HEK293 (cell line): ENCODE measurements around the gene KLC4.

Experiments
- GLIS1 ChIP-seq: fragments of 450-650 bp; formaldehyde crosslinking; IDR thresholded peaks from 2 replicates; pipeline ENCODE4 v1.5.1; 2016; ENCODE audit warnings: missing biosample characterization, missing genetic modification characterization
- ZNF19 ChIP-seq: fragments of 450-650 bp; formaldehyde crosslinking; IDR thresholded peaks from 2 replicates; pipeline ENCODE4; 2016; ENCODE audit warnings: missing biosample characterization, missing genetic modification characterization, low read depth
- ZNF214 ChIP-seq: fragments of 450-650 bp; formaldehyde crosslinking; IDR thresholded peaks from 2 replicates; pipeline ENCODE4 v1.5.1; 2017; ENCODE audit warnings: missing biosample characterization, mild to moderate bottlenecking, missing genetic modification characterization, borderline replicate concordance
- TF ChIP-seq, protein P1 (sequence below): fragments of 450-650 bp; formaldehyde crosslinking; IDR thresholded peaks from 2 replicates; pipeline ENCODE4 v1.5.1; 2016; ENCODE audit warnings: missing biosample characterization, missing genetic modification characterization

DNA sequence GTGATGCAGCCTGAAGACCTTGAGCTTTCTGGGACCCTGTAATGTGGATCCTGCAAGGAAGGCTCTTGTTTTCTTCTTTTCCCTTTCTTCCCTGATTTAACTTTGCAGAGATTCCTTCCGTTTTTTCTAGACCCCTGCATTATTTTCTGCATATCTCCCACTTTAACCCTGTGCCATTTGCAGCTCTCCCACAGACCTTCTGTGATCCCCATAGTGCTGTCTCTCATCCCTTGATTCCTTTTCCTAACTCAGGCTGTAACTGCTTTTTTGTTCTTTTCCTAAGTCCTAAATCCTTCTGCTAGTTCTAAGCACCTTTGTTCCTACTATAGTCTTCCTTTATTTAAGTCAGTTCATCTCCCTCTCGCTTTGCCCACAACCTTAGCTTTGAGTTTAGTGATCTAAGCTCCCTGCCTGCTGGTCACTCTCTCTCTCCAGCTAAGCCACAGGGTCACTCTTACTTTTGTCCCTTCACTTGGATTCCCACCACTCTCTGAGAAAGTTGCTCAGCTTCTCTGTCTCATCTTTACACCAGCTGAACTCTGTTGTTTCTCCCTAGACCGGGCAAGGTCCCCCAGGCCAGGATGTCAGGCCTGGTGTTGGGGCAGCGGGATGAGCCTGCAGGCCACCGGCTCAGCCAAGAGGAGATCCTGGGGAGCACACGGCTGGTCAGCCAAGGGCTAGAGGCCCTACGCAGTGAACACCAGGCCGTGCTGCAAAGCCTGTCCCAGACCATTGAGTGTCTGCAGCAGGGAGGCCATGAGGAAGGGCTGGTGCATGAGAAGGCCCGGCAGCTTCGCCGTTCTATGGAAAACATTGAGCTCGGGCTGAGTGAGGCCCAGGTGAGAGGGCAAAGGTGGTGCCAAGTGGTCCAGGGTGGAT is 1.6 kb downstream of the KLC4 start:
- TF ChIP-seq, protein P1, sequence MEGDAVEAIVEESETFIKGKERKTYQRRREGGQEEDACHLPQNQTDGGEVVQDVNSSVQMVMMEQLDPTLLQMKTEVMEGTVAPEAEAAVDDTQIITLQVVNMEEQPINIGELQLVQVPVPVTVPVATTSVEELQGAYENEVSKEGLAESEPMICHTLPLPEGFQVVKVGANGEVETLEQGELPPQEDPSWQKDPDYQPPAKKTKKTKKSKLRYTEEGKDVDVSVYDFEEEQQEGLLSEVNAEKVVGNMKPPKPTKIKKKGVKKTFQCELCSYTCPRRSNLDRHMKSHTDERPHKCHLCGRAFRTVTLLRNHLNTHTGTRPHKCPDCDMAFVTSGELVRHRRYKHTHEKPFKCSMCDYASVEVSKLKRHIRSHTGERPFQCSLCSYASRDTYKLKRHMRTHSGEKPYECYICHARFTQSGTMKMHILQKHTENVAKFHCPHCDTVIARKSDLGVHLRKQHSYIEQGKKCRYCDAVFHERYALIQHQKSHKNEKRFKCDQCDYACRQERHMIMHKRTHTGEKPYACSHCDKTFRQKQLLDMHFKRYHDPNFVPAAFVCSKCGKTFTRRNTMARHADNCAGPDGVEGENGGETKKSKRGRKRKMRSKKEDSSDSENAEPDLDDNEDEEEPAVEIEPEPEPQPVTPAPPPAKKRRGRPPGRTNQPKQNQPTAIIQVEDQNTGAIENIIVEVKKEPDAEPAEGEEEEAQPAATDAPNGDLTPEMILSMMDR (tag by site-specific recombination), result no peak
- TF ChIP-seq ZNF214 (tag by site-specific recombination), result no peak
- TF ChIP-seq ZNF19, result no peak
- TF ChIP-seq GLIS1 (tag by site-specific recombination), result no peak
